Measurements from ENCODE around the gene CFL2.

DNA sequence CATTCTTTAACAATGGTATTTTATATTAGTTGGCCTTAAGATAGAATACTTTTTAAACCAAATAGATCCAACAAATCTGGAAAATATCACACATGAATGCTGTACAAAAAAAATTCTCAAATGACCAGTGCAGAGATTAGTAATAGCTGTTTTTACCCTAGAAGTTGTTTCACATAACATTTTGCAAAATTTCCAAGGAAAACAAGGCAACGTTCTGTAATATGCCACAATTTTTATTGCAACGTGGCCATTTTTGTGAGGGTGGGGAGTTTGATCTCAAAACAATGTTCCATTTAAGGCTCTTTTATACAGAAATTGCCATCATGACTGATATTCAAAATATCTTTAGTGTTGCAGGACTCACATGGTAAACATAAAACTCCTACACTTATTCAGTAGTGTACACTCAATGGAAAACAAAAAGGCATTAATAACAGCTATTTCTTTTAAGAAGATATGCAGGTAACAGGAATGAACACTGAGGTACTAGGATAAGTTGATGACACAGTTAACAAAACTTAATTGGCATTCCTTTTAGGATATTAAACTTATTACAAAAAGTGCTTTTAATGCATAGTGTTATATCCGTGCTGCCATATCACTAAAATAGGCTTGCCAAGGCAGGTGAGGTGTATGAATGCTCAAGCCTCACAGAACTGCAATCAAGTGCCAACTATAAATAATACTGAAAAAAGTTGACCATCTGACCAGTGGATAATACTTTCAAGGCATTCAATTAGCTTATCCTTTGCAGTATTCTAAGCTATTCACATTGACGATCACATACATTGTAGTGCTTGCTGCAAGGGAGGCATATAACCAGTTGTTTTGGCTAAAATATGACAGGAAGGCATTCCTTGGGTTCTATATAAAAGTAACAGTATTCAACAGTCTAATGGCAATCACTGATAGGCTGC is 2.3 kb downstream of the CFL2 start:
- TF ChIP-seq, protein P1, sequence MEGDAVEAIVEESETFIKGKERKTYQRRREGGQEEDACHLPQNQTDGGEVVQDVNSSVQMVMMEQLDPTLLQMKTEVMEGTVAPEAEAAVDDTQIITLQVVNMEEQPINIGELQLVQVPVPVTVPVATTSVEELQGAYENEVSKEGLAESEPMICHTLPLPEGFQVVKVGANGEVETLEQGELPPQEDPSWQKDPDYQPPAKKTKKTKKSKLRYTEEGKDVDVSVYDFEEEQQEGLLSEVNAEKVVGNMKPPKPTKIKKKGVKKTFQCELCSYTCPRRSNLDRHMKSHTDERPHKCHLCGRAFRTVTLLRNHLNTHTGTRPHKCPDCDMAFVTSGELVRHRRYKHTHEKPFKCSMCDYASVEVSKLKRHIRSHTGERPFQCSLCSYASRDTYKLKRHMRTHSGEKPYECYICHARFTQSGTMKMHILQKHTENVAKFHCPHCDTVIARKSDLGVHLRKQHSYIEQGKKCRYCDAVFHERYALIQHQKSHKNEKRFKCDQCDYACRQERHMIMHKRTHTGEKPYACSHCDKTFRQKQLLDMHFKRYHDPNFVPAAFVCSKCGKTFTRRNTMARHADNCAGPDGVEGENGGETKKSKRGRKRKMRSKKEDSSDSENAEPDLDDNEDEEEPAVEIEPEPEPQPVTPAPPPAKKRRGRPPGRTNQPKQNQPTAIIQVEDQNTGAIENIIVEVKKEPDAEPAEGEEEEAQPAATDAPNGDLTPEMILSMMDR (IDR thresholded peaks at IDR 0.05 in 2 of 3, conservative IDR thresholded peaks at IDR 0.05 in 1 of 3; ENCODE audit: borderline replicate concordance in 1 of 3, insufficient read depth in 1 of 3, low read depth in 2 of 3, low read length in 2 of 3): no peak
- TF ChIP-seq, protein P2, sequence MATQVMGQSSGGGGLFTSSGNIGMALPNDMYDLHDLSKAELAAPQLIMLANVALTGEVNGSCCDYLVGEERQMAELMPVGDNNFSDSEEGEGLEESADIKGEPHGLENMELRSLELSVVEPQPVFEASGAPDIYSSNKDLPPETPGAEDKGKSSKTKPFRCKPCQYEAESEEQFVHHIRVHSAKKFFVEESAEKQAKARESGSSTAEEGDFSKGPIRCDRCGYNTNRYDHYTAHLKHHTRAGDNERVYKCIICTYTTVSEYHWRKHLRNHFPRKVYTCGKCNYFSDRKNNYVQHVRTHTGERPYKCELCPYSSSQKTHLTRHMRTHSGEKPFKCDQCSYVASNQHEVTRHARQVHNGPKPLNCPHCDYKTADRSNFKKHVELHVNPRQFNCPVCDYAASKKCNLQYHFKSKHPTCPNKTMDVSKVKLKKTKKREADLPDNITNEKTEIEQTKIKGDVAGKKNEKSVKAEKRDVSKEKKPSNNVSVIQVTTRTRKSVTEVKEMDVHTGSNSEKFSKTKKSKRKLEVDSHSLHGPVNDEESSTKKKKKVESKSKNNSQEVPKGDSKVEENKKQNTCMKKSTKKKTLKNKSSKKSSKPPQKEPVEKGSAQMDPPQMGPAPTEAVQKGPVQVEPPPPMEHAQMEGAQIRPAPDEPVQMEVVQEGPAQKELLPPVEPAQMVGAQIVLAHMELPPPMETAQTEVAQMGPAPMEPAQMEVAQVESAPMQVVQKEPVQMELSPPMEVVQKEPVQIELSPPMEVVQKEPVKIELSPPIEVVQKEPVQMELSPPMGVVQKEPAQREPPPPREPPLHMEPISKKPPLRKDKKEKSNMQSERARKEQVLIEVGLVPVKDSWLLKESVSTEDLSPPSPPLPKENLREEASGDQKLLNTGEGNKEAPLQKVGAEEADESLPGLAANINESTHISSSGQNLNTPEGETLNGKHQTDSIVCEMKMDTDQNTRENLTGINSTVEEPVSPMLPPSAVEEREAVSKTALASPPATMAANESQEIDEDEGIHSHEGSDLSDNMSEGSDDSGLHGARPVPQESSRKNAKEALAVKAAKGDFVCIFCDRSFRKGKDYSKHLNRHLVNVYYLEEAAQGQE (IDR thresholded peaks at IDR 0.05; ENCODE audit: low read depth): no peak
- TF ChIP-seq, protein P3, sequence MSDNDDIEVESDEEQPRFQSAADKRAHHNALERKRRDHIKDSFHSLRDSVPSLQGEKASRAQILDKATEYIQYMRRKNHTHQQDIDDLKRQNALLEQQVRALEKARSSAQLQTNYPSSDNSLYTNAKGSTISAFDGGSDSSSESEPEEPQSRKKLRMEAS (IDR thresholded peaks at IDR 0.05): no peak
- no peak for TF ChIP-seq ZNF274 (IDR thresholded peaks at IDR 0.05; ENCODE audit: low read depth, low read length)
- no peak for TF ChIP-seq TCF7L2 (IDR thresholded peaks at IDR 0.05; ENCODE audit: borderline replicate concordance, extremely low read depth, insufficient read depth, insufficient read length)
- TF ChIP-seq EZH2phosphoT487 (IDR thresholded peaks at IDR 0.05; ENCODE audit: borderline replicate concordance): no peak
- TF ChIP-seq POLR2A (IDR thresholded peaks at IDR 0.05; ENCODE audit: borderline replicate concordance, extremely low read depth, insufficient read depth, insufficient read length): no peak
- TF ChIP-seq CEBPB (IDR thresholded peaks at IDR 0.05; ENCODE audit: low read depth): no peak
- no peak for TF ChIP-seq RAD21 (IDR thresholded peaks at IDR 0.05; ENCODE audit: low read depth)
- no peak for TF ChIP-seq SRF (IDR thresholded peaks at IDR 0.05; ENCODE audit: low read depth)

Data from HCT116 (cell line).